Neural cell (in vitro differentiated cells): ENCODE measurements around the gene NOB1. TPM values are rescaled to one million over a fixed set of nuclear protein-coding genes. Genes with fewer than 3 reads are reported as not detected.
"Not testable (repeated sequence)": the region's sequence is repeated elsewhere in the genome, so short reads cannot be mapped to it uniquely, and the experiment has no call there.

ENCODE experiments used
- H2AFZ ChIP-seq: fragments of 200-600, 300-800 bp; sonication (generic), shearing (Covaris generic); 2 replicates; pipeline ENCODE4 v1.6.0; 2014; ENCODE audit warnings: low read depth, mild to moderate bottlenecking, antibody characterized with exemption, low read length, moderate library complexity
- H3F3A ChIP-seq: fragments of 200-600 bp; shearing (Covaris generic); 2 replicates; pipeline ENCODE4 v1.6.1; 2016; ENCODE audit warnings: mild to moderate bottlenecking, moderate library complexity, mixed read lengths, antibody characterized with exemption, low read length; ENCODE audit not compliant: insufficient read depth, poor library complexity, severe bottlenecking
- H3K27ac ChIP-seq: fragments of 200-600, 300-800 bp; sonication (generic), shearing (Covaris generic); 2 replicates; pipeline ENCODE4 v1.5.1; 2014; ENCODE audit warnings: mild to moderate bottlenecking, low read length, moderate library complexity
- H3K27me3 ChIP-seq: fragments of 300-800, 200-600 bp; sonication (generic), shearing (Covaris generic); 2 replicates; pipeline ENCODE4 v1.6.0; 2014; ENCODE audit warnings: mild to moderate bottlenecking, low read depth, low read length, moderate library complexity; ENCODE audit not compliant: insufficient read depth
- H3K36me3 ChIP-seq: fragments of 300-800, 200-600 bp; sonication (generic), shearing (Covaris generic); 2 replicates; pipeline ENCODE4 v1.5.1; 2014; ENCODE audit warnings: mild to moderate bottlenecking, antibody characterized with exemption, low read length, moderate library complexity; ENCODE audit not compliant: insufficient read depth
- H3K4me2 ChIP-seq: fragments of 300-800, 200-600 bp; sonication (generic), shearing (Covaris generic); 2 replicates; pipeline ENCODE4 v1.6.0; 2014; ENCODE audit warnings: mild to moderate bottlenecking, low read length
- H3K4me3 ChIP-seq: fragments of 300-800, 200-600 bp; sonication (generic), shearing (Covaris generic); 2 replicates; pipeline ENCODE4 v1.5.1; 2014; ENCODE audit warnings: mild to moderate bottlenecking, low read length, moderate library complexity
- H3K79me2 ChIP-seq: fragments of 200-600 bp; shearing (Covaris generic); replicated peaks from 2 replicates; pipeline ENCODE4 v1.6.0; 2014; ENCODE audit warnings: mild to moderate bottlenecking, low read length, moderate library complexity; ENCODE audit not compliant: insufficient read depth
- H3K9ac ChIP-seq: fragments of 300-800, 200-600 bp; sonication (generic), shearing (Covaris generic); 2 replicates; pipeline ENCODE4 v1.6.1; 2016; ENCODE audit warnings: mild to moderate bottlenecking, low read length, mixed read lengths
- H3K9me2 ChIP-seq: fragments of 200-600 bp; shearing (Covaris generic); 2 replicates; pipeline ENCODE4 v1.6.1; 2016; ENCODE audit warnings: mild to moderate bottlenecking, low read length, mixed read lengths; ENCODE audit not compliant: insufficient read depth
- H3K9me3 ChIP-seq: fragments of 200-600, 300-800 bp; sonication (generic), shearing (Covaris generic); 2 replicates; pipeline ENCODE4 v1.6.1; 2016; ENCODE audit warnings: mild to moderate bottlenecking, mixed run types, low read length, moderate library complexity, mixed read lengths
- H4K20me1 ChIP-seq: fragments of 200-600 bp; shearing (Covaris generic); 2 replicates; pipeline ENCODE4 v1.6.1; 2016; ENCODE audit warnings: mild to moderate bottlenecking, mixed run types; ENCODE audit not compliant: insufficient read depth
- EP300 ChIP-seq: fragments of 450-650 bp; conservative IDR thresholded peaks from 2 replicates; pipeline ENCODE4 v1.6.1; 2014; ENCODE audit warnings: antibody characterized with exemption, mild to moderate bottlenecking, moderate library complexity; ENCODE audit not compliant: poor library complexity, severe bottlenecking
- EZH2 ChIP-seq: fragments of 200-600, 300-800 bp; shearing (Covaris generic), sonication (generic); IDR thresholded peaks from 2 replicates; pipeline ENCODE4 v1.6.1; 2014; ENCODE audit warnings: antibody characterized with exemption, low read length, borderline replicate concordance, mild to moderate bottlenecking; ENCODE audit not compliant: insufficient read depth, poor library complexity, severe bottlenecking
- MXI1 ChIP-seq: fragments of 450-650 bp; conservative IDR thresholded peaks from 2 replicates; pipeline ENCODE4 v1.6.1; 2014; ENCODE audit warnings: antibody characterized with exemption, mild to moderate bottlenecking; ENCODE audit not compliant: poor library complexity, severe bottlenecking
- RAD21 ChIP-seq: fragments of 450-650 bp; conservative IDR thresholded peaks from 2 replicates; pipeline ENCODE4 v1.6.1; 2014; ENCODE audit warnings: antibody characterized with exemption, mild to moderate bottlenecking, moderate library complexity
- SMC3 ChIP-seq: fragments of 450-650 bp; conservative IDR thresholded peaks from 2 replicates; pipeline ENCODE4 v1.6.1; 2014; ENCODE audit warnings: antibody characterized with exemption, mild to moderate bottlenecking, moderate library complexity; ENCODE audit not compliant: poor library complexity
- TAF1 ChIP-seq: IDR thresholded peaks from 2 replicates; pipeline ENCODE4 v1.6.1; 2012; ENCODE audit warnings: low read depth
- polyA plus RNA-seq: library from polyadenylated mRNA; depleted of rRNA; stranded (reverse); fragments of >200 nt; gene quantifications from 2 replicates; pipeline ENCODE4 v1.2.3, GENCODE V29; 2014
- TF ChIP-seq, protein P1 (sequence below): IDR thresholded peaks from 2 replicates; pipeline ENCODE4 v1.6.1; 2012; ENCODE audit warnings: borderline replicate concordance

NOB1 gene
- polyA plus RNA-seq, 1 donor from 2014 or later, result 8.7 TPM

DNA sequence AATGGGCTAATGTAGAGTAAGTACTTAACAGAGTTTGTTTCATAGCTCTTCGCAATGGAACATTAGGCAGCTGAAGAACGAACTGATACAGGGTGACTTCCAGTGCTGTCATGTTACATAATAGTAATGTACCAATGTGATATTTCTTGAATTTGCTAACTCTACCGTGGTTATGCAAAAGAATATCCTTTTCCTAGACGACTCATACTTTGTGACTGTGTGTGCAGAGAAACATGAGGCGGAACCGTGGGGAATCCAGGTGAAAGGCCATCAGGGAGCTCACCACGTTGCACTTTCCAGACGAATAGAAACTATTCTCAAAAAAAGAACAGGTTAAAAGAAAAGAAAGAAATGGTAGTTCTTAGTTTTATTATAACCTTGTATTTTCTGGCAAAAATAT lies 13.2 kb downstream of the NOB1 start:
- Histone ChIP-seq H3K27ac (no peak overlapping the region), H3K36me3 (no peaks in the 10 kb centered on the region), H3K9me3 (no peaks in the 10 kb centered on the region), H4K20me1 (no peaks in the 10 kb centered on the region), H2AFZ (no peak overlapping the region), H3K9me2 (no peaks in the 10 kb centered on the region), H3K4me2 (no peak overlapping the region), H3K4me3 (no peak overlapping the region), H3F3A (no peaks in the 10 kb centered on the region), H3K9ac (no peak overlapping the region), H3K79me2 (no peaks in the 10 kb centered on the region), H3K27me3 (no peaks in the 10 kb centered on the region)
- TF ChIP-seq SMC3 (no peak), EZH2 (no peak), EP300 (no peak), MXI1 (no peak), RAD21 (no peak), TAF1 (no peak)
- TF ChIP-seq, protein P1, sequence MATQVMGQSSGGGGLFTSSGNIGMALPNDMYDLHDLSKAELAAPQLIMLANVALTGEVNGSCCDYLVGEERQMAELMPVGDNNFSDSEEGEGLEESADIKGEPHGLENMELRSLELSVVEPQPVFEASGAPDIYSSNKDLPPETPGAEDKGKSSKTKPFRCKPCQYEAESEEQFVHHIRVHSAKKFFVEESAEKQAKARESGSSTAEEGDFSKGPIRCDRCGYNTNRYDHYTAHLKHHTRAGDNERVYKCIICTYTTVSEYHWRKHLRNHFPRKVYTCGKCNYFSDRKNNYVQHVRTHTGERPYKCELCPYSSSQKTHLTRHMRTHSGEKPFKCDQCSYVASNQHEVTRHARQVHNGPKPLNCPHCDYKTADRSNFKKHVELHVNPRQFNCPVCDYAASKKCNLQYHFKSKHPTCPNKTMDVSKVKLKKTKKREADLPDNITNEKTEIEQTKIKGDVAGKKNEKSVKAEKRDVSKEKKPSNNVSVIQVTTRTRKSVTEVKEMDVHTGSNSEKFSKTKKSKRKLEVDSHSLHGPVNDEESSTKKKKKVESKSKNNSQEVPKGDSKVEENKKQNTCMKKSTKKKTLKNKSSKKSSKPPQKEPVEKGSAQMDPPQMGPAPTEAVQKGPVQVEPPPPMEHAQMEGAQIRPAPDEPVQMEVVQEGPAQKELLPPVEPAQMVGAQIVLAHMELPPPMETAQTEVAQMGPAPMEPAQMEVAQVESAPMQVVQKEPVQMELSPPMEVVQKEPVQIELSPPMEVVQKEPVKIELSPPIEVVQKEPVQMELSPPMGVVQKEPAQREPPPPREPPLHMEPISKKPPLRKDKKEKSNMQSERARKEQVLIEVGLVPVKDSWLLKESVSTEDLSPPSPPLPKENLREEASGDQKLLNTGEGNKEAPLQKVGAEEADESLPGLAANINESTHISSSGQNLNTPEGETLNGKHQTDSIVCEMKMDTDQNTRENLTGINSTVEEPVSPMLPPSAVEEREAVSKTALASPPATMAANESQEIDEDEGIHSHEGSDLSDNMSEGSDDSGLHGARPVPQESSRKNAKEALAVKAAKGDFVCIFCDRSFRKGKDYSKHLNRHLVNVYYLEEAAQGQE, result no peak

DNA sequence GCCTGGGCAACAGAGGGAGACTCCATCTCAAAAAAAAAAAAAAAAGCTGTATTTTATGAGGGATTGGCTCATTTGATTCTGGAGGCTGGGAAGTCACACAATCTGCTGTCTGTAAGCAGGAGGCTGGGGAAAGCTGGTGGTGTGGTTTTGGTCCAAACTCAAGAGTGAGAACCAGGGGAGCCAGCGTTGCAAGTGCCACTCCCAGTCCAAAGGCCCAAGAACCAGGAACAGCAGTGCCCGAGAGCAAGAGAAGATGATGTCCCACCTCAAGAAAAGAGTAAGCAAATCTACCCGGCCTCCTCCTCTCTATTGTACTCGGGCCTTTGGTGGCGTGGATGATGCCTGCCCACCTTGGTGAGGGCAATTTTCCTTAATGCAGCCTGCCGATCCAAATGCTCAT lies 22.6 kb downstream of the NOB1 start:
- TF ChIP-seq, protein P1, result no peak
- H3K4me2 ChIP-seq, result no peak overlapping the region
- no peak overlapping the region for H2AFZ ChIP-seq
- H3K27me3 ChIP-seq, result no peaks in the 10 kb centered on the region
- no peaks in the 10 kb centered on the region for H3K9me2 ChIP-seq
- no peaks in the 10 kb centered on the region for H3K9me3 ChIP-seq
- no peaks in the 10 kb centered on the region for H3K79me2 ChIP-seq
- no peak overlapping the region for H3K27ac ChIP-seq
- no peak overlapping the region for H3K9ac ChIP-seq
- H3F3A ChIP-seq, result no peaks in the 10 kb centered on the region
- H4K20me1 ChIP-seq, result no peaks in the 10 kb centered on the region
- no peaks in the 10 kb centered on the region for H3K36me3 ChIP-seq
- H3K4me3 ChIP-seq, result no peak overlapping the region

- H3K36me3 ChIP-seq, H3K9me2 ChIP-seq, H3F3A ChIP-seq, H3K27ac ChIP-seq, H4K20me1 ChIP-seq, H3K27me3 ChIP-seq, H3K9me3 ChIP-seq, H3K4me2 ChIP-seq, H3K79me2 ChIP-seq, H3K9ac ChIP-seq, H2AFZ ChIP-seq, H3K4me3 ChIP-seq: not testable (repeated sequence)
These were observed 23.4 kb downstream of the NOB1 start for GRCh38 chr16:69731280-69731679.

DNA sequence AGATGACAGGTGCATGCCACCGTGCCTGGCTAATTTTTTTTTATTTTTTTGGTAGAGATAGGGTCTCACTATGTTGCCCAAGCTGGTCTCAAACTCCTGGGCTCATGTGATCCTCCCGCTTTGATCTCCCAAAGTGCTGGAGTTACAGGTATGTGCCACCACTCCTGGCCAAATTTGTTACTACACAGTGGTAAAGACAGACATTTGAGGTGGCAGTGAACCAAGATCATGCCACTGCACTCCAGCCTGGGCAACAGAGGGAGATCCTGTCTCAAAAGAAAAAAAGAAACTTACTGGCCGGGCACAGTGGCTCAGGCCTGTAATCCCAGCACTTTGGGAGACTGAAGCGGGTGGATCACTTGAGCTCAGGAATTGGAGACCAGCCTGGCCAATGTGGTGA lies 25.7 kb downstream of the NOB1 start:
- not testable (repeated sequence) for H3K27ac ChIP-seq, H3F3A ChIP-seq, H4K20me1 ChIP-seq, H3K36me3 ChIP-seq, H3K4me2 ChIP-seq, H3K79me2 ChIP-seq, H3K9me2 ChIP-seq, H2AFZ ChIP-seq, H3K4me3 ChIP-seq, H3K9ac ChIP-seq, H3K9me3 ChIP-seq, H3K27me3 ChIP-seq
